ENCODE results near the gene ASB2.

Gene ASB2

GRCh38 chr14:93977790-93978581, 1.6 kb upstream of the ASB2 start:
- DNase-seq = no peak

- DNase-seq = no peak
These were observed 801 bp upstream of the ASB2 start for GRCh38 chr14:93977171-93977570.

GRCh38 chr14:93975791-93976476, 436 bp downstream of the ASB2 start:
- peak; percentile 39 for DNase-seq

GRCh38 chr14:93974833-93975232, 1.5 kb downstream of the ASB2 start:
- DNase-seq = no peak

- no peak for DNase-seq
These were observed 2.1 kb downstream of the ASB2 start for GRCh38 chr14:93974299-93974698.

- no peak for DNase-seq
These were observed 2.8 kb downstream of the ASB2 start for GRCh38 chr14:93973607-93974006.

GRCh38 chr14:93972618-93973205, 3.7 kb downstream of the ASB2 start:
- no peak for DNase-seq

- no peak for DNase-seq
These were observed 4.7 kb downstream of the ASB2 start for GRCh38 chr14:93971635-93972027.

- no peak for DNase-seq
These were observed 5.3 kb downstream of the ASB2 start for GRCh38 chr14:93970965-93971634.

GRCh38 chr14:93970585-93970964, 5.8 kb downstream of the ASB2 start:
- DNase-seq = no peak

- no peak for DNase-seq
These were observed 7.1 kb downstream of the ASB2 start for GRCh38 chr14:93969082-93969828.

- no peak for DNase-seq
These were observed 8.6 kb downstream of the ASB2 start for GRCh38 chr14:93967637-93968250.

GRCh38 chr14:93965946-93966474, 10.4 kb downstream of the ASB2 start:
- no peak for DNase-seq

GRCh38 chr14:93965287-93965821, 11.0 kb downstream of the ASB2 start:
- DNase-seq = peak; percentile 96

GRCh38 chr14:93964820-93965286, 11.5 kb downstream of the ASB2 start:
- DNase-seq = no peak

GRCh38 chr14:93964281-93964680, 12.1 kb downstream of the ASB2 start:
- no peak for DNase-seq

GRCh38 chr14:93963692-93964091, 12.7 kb downstream of the ASB2 start:
- no peak for DNase-seq

GRCh38 chr14:93962701-93963601, 13.4 kb downstream of the ASB2 start:
- no peak for DNase-seq

GRCh38 chr14:93961620-93962019, 14.8 kb downstream of the ASB2 start:
- DNase-seq = no peak

GRCh38 chr14:93960774-93961438, 15.5 kb downstream of the ASB2 start:
- no peak for DNase-seq

All from fibroblast of skin of abdomen (primary cell).